ENCODE data around the gene PDCD5.
"Not testable (repeated sequence)": the region's sequence is repeated elsewhere in the genome, so short reads cannot be mapped to it uniquely, and the experiment has no call there.

PDCD5 gene, protein sequence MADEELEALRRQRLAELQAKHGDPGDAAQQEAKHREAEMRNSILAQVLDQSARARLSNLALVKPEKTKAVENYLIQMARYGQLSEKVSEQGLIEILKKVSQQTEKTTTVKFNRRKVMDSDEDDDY

DNA sequence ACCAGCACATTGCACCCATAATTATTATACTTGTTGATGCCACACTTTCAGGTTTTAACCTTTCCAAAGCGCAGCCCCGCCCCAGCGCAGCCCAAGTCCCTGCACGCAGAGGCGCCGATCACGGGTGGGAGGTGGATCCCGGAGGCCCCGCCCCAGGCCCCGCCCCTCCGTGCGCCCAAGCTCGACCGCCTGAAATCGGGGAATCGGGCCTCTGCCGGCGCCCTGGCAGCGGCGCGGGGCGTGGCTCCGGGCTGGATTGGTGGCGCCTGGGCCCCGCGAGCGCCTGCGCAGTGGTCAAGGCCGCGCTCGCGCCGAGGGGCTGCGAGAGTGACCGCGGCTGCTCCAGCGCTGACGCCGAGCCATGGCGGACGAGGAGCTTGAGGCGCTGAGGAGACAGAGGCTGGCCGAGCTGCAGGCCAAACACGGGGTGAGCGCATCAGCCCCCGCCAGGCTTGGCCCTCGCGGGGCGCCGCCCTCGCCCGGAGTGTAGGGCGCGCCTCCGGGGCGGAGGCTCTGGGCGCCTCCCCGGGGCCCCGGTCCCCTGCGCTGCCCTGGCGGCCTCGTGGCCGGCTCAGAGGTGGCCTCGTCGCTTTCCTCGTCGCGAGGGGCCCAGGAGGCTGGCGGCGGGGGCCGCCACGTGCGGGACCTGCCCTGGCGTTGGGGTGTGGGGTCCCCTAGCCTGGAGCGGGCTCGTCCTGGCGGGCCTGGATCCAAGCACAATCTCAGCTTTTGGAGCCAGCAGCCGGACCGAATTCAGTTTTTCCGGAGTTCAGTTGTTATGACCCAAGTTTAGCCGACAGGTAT lies at the start of gene PDCD5:
TSS of gene PDCD5 (plus strand) at position 290 of the 804 bp plus-strand sequence. CDS start at position 362, 72 bp downstream.
- DNase-seq = peak; percentile 98

DNA sequence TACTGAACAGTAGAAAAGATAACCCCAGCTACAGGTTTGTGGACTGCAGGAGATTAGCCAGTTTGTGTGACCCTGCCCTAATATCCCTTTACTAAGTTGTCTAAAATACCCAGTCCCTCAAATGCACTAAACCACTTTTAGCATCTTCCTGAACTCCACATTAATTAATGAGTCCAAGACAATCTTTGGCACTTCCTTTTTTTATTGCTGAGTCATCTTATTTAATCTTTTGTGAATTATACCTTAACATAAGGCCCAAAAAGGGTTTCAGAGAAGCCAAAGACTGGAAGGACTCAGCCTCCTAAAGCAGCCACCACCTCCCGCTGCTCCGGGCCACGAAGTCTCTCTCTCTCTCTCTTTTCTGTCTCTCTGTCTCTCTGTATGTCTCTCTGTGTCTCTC lies 48.8 kb upstream of the PDCD5 start:
- DNase-seq = no peak

DNA sequence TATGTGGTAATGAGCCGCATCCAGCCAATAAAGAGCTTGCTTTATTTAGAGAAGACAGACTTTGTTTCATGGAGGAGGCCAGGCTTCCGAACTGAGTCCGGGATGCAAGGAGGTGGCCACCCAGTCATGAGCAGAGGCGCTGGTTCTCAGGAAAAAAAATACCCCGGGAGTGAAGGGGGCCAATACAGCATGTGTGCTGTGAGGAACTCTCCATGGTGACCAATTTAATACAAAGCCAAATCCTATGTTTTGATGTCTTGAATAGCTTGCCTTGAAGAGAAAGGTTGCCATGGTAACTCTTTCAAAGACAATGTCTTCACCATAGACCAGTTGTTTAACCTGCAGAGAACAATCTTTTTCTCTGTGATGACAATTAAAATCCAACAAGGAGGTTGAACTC lies 43.4 kb upstream of the PDCD5 start:
- no peak for DNase-seq

DNA sequence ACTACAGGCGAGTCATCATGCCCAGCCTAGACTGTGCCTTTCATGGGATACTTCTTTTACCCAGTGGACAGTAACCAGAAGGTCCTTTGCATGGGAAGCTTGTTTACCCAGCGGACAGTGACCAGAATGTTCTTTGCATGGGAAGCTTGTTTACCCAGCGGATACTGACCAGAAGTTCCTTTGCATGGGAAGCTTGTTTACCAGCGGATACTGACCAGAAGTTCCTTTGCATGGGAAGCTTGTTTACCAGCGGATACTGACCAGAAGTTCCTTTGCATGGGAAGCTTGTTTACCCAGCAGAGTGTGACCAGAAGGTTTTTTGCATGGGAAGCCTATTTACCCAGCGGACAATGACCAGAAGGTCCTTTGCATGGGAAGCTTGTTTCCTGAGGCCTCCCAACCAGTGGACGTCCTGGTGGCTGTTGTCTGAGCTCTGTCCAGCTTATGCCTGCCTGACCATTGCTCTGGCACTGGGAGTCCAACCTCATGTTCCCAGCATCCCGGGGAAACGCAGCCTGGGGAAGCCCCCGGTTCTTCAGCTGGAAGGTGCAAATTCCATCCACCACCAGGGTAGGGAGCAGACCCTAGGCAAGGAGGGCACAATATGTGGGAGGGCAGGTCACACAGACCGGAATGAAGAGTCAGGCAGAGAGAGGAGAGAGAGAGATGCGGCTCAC lies 41.6 kb upstream of the PDCD5 start:
- no peak for DNase-seq

DNA sequence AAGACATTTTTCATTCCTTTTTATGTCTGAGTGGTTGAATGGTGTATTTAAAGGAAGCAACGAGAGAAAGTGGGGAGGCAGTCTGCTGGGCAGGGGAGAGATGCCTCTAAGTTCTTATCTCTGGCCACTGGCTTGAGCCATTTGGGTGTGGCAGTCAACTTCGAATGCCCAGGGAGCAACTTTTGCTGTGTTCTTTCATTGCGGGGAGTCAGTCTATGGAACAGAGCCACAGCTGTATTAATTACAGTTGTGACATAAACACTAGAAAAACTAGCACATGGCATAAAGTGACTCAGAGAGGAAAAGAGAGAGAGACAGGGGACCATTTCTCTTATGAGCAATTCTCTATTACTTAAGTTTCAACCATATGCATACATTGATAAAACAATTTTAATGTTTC lies 40.4 kb upstream of the PDCD5 start:
- DNase-seq = no peak

DNA sequence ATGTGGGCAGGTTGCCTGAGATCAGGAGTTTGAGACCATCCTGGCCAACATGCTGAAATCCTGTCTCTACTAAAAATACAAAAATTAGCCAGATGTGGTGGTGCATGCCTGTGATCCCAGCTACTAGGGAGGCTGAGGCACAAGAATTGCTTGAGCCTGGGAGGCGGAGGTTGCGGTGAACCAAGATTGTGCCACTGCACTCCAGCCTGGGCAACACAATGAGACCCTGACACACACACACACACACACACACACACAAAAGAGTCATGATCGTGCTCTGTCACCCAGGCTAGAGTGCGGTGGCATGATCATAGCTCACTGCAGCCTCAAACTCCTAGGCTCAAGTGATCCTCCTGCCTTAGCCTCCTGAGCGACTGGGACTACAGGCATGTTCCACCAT lies 39.6 kb upstream of the PDCD5 start:
- DNase-seq = not testable (repeated sequence)

DNA sequence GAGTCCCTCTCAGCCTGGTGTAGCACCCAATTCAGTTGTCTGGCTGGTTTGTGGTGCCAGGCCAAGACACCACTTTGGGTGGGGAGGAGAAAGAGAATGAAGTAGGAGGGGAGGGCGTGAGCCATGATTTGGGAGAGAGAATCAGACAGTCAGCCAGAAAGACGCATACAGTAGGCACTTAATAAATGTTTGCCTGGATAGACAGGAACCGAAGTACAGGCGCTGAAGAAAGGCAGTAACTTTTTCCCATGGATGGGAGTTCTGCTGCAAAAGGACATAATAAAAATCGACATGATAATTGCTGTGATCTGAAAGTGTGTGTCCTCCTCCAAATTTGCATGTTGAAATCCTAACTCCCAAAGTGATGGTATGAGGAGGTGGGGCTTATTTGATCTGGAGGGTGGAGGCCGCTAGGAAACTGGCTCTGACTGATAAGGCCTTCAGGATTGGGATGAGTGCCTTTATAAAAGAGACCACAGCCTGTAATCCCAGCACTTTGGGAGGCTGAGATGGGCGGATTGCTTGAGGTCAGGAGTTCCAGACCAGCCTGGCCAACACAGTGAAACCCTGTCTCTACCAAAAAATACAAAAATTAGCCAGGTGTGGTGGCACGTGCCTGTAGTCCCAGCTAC lies 38.4 kb upstream of the PDCD5 start:
- DNase-seq = no peak

DNA sequence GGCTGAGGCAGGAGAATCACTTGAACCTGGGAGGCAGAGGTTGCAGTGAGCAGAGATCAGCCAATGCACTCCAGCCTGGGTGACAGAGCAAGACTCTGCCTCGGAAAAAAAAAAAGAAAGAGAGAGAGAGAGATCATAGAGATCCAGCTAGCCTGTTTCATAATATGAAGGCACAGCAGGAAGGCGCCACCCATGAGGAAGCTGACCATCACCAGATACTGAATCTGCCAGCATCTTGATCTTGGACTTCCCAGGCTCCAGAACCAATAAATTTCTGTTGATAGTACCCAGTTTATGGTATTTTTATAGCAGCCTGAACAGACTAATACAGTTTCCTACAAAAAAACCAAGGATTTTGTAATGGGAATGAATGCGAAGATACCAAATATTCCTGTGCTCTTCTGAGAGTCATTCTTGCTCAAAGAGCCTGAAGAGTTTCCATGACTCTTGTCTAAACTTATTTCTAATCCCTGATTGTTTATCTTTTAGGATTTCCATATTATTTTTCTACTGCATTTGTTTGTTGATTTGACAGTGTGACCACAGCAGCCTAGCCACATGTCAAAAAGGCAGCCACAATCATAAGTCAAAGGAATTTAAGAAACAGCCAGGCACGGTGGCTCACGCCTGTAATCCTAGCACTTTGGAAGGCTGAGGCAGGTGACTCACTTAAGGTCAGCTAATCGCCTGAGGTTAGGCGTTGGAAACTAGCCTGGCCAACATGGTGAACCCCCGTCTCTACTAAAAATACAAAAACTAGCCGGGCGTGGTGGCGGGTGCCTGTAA lies 37.7 kb upstream of the PDCD5 start:
- no peak for DNase-seq

DNA sequence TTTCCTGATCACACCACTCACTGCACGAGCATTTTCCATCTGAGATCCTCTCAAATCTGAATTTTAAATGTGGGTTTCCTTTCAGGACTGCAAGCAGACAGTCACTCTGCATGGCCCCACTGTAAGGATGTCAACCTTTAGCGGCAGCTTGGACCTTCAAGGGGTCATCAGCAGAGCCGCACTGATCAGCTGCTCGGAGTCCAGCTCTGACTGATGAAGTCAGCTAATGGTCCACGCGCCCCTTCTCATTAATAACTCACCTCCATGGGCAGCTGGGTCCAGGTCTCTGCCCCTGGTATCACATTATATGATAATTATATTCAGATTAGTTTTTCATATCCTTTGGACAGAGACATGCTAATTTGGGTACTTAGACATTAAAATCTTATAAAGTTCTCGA lies 36.1 kb upstream of the PDCD5 start:
- no peak for DNase-seq

DNA sequence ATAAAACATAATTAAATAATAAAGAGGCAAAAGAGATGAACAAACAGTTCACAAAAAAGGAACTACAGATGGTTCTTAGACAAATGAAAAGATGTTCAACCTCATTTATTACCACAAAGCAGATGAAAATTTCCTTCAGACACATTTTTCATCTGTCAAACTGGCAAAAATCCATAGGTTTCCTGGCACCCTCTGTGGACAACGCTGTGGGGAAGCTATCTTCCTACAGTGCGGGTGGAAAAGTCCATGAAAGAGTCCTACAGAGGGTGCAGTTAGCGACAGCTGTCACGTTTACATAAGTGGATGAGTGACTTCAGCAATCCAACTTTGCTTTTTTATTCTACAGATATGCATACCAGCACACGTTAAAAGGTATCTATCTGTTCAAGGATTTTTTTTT lies 30.3 kb upstream of the PDCD5 start:
- no peak for DNase-seq

DNA sequence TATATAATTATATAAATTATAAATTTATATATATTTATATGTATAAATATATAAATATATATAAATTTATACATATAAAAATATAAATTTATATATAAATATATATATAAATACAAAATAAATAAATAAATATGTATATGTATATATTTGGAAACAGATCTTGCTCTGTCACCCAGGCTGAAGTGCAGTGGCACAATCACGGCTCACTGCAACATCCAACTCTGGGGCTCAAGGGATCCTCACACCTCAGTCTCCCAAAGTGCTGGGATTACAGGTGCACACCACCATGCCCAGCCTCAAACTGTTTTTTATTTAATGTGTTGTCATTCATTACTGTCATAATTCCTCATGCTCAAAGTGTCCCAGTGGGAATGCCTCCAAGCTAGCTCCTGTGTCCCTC lies 25.2 kb upstream of the PDCD5 start:
- DNase-seq = no peak

DNA sequence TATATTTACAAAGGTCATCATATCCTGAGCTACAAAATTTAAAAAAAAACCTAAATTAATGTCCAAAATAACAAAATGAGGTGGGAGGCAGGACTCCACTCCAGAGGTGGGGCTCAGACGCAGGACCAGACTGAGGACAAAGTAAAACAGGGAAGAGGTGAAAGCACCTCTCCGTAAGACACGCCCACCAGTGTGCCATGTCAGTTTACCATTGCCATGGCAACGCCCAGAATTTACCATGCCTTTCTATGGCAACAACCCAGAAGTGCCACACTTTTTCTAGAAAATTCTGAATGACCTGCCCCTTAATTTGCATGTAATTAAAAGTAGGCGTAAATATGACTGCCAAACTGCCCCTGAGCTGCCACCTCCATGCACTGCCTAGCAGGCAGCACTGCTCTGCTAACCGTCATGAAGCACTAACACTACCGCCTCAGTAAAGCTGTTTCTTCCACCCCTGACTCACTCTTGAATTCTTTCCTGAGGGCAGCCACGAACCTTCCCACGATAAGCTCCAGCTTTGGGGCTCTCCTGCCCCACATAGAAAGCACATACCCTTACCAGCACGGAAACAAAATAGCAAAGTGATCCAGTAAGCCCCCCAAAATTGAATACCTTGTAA lies 22.3 kb upstream of the PDCD5 start:
- no peak for DNase-seq

DNA sequence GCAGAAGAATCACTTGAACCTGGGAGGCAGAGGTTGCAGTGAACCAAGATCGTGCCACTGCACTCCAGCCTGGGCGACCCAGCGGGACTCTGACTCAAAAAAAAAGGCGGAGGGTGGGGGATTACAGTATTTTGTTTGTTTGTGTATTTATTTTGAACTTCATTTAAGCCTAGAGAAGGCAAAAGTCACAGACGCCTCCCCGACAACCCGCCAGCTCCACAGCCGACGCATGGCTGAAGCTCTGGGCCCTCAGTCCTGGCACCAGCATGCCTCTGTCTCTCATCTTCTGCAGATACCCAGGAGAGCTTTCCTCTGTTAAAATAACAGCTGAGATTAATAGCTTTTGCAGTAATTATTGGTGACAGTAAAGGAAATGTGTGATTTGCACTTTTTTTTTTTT lies 17.2 kb upstream of the PDCD5 start:
- no peak for DNase-seq

DNA sequence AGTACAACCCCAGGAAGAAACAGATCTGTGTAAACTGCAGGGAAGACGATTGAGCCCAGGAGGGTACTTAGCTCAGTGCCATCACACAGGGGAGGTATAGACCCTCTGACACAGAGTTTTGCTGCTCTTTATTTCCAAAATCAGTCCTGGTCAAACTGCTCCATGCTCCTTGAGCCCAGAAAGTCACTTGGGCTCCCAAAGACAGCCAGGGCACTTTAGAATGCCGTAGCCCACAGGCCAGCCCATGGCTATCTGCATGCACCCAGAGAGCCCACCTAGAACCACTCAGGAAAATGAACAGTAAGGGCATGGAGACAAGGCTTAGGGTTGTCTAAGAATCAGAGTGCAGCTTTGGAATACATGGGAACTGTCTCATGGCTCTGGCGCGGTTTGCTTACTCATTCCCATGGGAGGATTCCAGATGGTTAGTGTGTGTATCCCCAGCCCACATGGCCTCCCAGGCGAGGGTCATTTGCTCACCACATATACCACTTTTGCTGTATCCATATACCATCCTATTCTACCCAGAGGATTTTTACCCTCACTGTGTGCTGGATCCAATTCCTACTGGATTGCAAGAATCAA lies 14.7 kb upstream of the PDCD5 start:
- no peak for DNase-seq

DNA sequence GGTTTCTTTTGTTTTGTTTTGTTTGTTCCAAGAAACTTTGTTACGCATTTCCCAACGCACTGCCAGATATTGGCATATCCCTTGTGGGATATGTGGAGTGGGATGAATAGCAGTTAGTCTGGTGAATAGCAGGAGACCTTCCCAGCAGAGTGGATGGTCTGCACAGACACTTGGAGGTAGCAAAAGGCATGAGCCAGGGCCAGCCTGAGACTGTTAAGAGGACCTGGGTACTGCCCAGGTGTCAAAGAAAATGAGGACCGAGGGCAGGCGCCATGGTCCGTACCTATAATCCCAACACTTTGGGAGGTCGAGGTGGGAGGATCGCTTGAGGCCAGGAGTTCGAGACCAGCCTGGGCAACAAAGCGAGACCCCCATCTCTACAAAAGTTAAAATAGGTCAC lies 13.5 kb upstream of the PDCD5 start:
- no peak for DNase-seq

DNA sequence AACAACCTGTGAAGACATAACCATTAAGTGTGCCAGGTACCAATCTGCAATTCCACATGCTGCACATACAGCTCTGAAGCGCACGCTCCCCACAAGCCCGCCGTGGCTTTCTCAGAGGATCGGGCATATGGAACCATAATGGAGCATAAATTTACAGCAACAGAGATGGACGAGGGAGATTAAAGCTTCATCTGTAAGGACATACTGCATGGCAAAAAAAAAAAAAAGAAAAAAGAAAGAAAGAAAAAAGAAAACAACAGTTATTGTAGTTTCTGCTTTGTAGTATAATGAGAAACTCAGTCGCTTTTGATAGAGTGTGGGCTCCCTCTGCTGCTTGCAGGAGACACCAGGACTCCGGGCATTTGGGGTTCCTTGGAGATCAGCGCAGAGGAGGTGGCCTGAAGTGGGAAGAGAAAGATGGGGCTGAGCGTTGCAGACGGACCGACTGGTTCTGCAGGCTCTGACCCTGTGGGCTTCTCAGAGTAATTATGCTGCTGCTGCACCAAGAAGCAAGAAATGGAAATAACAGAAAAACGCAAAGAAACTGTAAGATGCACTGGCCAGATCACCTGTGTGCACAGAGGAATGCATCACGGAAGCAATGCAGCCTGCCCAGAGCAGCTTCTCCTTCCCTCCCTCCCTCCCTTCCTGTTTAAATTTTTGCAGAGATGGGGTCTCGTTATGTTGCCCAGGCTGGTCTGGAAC lies 10.8 kb upstream of the PDCD5 start:
- peak; percentile 50 for DNase-seq

DNA sequence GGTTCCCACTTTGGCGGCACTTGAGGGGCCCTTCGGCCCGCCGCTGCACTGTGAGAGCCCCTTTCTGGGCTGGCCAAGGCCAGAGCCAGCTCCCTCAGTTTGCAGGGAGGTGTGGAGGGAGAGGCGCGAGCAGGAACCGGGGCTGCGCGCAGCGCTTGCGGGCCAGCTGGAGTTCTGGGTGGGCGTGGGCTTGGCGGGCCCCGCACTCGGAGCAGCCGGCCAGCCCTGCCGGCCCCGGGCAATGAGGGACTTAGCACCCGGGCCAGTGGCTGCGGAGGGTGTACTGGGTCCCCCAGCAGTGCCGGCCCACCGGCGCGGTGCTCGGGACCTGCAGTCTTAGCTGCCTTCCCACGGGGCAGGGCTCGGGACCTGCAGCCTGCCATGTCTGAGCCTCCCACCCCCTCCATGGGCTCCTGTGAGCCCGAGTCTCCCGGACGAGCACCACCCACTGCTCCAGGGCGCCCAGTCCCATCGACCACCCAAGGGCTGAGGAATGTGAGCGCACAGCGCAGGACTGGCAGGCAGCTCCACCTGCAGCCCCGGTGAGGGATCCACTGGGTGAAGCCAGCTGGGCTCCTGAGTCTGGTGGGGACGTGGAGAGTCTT lies 9.4 kb upstream of the PDCD5 start:
- DNase-seq = not testable (repeated sequence)

DNA sequence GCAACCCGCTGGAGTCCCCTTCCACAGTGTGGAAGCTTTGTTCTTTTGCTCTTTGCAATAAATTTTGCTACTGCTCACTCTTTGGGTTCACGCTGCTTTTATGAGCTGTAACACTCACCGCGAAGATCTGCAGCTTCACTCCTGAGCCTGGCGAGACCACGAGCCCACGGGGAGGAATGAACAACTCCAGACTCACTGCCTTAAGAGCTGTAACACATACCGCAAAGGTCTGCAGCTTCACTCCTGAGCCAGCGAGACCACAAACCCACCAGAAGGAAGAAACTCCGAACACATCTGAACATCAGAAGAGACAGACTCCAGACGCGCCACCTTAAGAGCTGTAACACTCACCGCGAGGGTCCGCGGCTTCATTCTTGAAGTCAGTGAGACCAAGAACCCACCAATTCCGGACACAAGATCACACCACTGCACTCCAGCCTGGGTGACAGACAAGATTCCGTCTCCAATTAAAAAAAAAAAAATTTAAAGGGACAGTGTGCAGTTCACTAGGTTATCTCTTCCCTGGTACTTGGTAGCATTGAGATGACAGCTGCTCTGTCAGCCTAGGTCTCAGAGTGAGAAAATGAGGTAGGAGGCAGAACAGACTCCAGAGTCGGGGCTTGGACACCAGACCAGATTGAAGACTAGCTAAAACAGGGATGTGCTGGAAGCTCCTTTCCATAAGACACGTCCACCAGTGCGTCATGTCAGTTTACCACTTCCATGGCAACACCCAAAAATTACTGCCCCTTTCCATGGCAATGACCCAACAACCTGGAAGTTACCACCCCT lies 8.1 kb upstream of the PDCD5 start:
- not testable (repeated sequence) for DNase-seq

DNA sequence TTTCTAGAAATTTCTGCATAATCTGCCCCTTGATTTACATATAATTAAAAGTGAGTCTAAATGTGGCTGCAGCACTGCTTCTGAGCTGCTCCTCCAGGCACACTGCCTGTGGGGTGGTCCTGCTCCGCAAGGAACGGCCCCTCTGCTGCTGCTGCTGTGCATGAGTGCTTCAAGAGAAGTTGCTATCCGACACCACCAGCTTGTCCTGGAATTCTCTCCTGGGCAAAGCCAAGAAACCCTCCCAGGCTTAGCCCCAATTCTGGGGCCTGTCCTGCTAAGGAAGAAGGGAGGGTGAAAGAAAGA lies 7.5 kb upstream of the PDCD5 start:
- no peak for DNase-seq

DNA sequence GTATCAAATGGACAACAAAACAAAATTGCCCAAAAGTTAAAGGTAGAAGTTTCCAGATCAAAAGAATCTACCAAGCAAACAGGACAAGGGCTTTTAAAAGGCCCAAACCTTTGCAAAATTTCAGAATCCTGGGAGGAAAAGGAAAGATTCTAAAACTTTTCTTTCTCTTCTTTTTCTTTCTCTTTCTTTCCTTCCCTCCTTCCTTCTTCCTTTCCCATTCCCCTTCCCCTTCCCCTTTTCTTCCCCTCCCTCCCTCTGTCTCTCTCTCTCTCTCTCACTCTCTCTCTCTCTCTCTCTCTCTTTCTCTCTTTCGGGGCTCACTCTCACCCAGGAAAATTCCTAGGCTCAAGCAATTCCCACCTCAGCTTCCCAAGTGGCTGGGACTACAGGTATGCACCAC lies 4.2 kb upstream of the PDCD5 start:
- no peak for DNase-seq

Measured in suppressor macrophage treated with lipopolysaccharide for 4 hours (primary cell).